Measurements from ENCODE around the gene MPPED2.

MPPED2 gene

DNA sequence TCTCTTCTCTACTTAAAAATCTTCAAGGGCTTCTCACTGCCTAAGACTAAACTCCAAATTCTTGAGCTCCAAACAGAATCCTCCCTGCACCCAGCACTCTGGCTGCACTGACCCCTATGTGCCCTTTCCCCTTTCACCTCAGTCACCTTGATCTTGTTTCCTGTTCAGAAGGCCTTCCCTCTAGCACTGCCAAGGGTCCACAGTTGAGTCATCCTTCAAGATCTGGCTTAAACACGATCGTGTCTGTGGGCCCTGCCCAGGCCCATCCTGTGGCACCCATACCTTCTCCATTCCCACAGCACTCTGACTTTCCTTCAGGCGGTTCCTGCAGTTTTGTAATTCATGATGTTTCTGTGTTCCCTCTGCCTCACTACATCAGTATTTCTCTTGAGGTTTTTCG, 134.0 kb downstream of the MPPED2 start:
- no peak for DNase-seq (ENCODE audit: low read depth)

DNA sequence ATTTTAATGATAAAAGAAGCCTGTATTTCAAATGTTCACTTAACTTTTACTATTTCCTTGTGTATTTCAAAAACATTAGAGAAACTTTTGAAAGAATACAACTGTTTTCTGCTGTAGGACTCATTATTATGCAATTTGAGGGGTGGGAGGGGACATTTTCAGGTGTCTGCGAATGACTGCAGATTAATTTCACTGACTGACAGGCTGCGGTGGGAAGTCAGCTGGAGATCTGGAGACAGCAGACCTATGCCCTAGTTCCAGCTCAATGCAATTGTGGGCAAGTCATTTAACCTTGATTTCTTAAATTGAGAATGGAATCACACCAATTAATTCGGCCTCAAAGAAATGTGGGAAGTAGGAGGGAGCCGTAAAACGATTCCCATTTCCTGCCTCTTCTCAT, 134.5 kb downstream of the MPPED2 start:
- no peak for DNase-seq (ENCODE audit: low read depth)

DNA sequence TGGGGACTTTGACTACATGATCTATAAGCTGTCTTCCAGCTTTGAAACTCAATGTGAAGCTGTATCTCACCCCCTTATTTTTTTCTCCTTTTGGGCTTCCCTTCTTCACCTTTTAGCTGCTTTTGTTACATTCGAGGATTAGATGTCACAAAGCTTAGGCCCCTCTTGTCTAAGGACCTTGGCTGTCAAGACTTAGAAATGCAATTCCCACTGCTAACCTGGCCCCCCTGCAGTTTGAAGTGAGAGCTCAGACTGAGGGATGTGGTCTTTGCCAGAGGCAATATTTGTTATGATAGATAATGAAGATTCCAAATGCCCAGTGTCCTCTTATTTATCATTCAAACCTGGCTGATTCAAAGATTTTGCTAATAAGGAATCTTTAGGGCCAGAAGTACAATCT, 135.0 kb downstream of the MPPED2 start:
- DNase-seq (ENCODE audit: low read depth) = no peak

DNA sequence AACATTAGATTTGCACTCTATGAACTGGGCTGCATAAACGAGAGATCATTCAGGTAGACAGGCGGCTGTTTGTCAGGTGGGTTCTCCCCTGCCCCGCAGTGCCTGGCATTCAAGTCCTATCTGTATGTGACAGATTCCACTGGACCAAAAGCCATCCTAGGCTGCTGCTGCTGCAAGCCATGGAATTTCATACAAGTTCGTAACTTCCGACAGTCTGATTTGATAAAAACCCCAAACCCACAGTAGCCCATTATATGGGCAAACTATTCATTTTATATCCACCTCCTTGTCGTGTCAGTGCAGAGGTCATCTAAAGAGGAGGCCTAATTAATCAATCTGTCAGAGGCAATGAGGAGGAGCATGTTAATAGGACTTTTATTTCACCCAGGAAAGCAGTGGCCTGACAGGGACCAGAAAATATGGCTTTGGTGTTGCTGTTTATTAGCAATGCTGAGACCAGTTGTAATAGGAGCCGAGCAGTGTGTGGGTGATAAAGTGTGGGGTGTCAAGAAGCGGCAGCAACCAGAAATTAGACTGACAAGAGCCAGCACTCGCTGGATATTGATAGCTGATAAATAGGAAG, 139.0 kb downstream of the MPPED2 start:
- no peak for DNase-seq (ENCODE audit: low read depth)

DNA sequence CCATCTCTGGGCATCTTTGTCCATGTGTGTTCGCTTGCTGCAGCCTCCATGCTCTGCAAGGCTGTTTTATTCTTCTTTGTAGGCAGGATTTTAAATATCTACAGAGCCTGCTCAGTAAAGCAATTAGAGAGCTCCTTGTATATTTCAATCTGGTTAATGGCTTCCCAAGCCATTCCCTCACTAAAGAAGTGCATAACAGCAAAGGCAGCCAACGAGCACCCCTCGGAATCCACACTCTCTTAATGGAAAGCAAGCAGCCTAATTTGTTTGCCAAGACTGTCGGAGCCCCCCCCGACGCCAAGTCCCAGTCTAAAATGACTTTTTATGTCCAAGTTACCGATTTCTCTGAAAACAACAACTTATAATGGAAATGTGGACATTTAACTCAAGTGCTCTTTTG, 139.6 kb downstream of the MPPED2 start:
- no peak for DNase-seq (ENCODE audit: low read depth)

DNA sequence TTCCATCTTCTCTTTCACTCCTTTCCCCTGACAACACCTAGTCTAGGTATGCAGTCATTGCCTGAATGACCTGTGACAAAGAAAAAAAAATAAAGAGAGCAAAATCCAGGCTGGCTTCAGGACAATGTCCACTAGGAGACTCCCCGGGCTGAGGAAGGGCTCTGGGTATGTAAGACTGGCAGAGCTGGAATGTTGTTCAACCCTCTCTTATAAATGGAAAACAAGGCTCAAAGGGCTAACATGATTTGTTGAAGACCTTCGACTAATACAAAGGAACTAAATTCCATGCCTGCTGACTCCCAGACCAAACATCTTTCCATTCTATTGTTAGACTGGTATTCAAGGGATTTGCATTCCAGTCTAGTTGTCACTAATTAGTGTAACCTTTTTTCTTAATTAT, 141.1 kb downstream of the MPPED2 start:
- no peak for DNase-seq (ENCODE audit: low read depth)

DNA sequence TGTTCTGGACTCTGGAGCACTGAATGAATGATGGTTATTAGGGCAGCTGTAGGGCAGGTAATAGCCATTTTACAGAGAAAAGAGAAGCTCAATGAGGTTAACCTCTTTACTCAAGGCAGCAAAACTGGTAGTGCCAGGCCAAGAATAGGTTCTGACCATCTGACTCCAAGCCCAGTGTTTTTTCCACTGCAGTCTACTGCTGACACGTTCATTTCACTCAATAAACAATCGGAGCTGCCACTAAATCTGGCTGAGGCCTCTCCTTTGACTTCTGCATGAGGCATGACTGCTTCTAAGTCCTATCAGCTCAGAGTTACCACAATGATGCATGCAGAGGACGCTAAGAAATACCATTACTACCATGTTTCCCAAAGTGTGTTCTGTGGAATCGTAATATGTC, 145.6 kb downstream of the MPPED2 start:
- DNase-seq (ENCODE audit: low read depth) = no peak

DNA sequence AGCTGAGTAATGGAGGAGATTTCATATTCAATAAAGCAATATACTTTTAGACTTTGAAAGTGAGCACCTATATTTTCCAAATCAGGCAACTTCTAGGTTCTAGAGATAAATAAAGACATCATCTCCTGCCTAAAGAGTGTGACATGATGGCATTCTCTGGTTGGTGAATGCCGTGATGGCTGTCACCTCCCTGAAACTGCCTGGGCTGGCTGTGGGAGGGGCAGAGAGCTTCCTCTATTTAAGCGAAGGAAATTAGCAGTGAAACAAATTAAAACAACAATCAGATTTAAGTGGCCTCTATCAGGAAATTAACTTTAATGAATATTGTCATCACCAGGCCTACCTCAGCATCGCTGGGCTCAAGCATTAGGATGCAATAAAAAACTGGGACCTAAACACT, 149.4 kb downstream of the MPPED2 start:
- no peak for DNase-seq (ENCODE audit: low read depth)

DNA sequence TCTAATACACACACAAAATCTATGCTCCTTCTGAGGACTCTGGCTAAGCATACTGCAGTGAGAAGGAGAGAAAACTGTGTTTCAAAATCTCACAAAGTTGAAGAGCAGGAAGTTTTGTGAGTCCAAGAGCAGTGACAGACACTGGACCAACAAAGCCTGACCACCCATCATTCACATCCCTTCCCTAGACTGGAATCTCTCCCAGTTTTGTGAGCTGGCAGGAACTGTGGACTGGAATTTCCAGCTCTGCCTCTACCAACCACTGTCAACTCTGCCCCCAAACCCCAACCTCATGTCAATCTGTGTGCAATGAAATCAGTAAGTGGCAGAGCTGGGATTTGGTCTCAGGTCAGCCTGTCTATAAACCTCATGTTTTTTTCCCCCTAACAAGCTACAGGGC, 150.7 kb downstream of the MPPED2 start:
- no peak for DNase-seq (ENCODE audit: low read depth)

DNA sequence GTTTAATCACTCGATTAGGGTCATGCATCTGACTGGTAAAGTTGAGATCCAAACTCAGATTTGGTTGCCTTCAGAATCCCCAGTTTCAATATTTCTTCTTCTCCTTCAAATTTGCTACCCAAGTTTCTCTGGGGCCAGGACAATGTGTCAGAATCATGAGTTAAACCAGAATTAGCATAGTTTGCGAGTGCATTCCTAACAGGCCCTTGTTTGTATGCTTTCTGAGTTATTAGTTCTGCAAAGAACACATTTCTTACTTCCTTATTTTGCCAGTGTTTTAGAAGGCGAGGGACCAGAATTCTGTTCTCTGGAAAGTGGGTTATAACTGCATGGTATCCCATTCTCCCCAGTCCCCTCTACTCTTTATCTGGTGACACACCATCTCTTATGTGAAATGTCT, 151.3 kb downstream of the MPPED2 start:
- no peak for DNase-seq (ENCODE audit: low read depth)

DNA sequence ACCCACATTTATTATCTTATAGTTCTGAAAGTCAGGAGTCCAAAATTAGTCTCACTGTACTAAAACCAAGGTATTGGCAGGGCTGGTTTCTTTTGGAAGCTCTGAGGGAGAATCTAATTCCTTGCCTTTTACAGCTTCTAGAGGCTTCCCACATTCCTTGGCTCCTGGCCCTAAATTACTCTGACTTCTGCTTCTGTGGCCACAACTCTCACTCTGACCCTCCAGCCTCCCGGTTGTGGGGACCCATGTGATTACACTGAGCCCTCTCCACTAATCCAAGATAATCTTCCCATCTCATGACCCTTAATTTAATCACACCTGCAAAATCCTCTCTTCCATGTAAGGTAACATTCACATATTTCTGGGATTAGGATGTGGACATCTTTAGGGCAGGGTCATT, 152.3 kb downstream of the MPPED2 start:
- no peak for DNase-seq (ENCODE audit: low read depth)

DNA sequence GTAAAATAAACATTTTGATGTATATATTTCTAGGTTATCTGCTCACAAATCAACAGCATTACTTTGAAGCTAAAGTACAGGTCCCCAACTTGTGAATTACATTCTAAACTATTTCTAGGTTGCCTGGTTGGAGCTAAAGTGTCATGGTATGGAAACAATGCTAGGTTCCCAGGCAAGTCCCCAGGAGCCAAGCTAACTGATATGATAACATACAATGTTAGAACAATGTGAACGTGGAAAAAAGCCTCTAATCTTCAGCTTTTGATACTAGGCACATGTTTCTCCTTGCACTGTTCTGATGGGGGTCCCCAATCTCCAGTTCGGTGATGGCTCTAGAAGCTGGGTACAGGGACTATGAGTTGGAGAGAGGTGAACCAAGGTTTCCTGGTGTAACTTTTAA, 153.4 kb downstream of the MPPED2 start:
- DNase-seq (ENCODE audit: low read depth) = no peak

DNA sequence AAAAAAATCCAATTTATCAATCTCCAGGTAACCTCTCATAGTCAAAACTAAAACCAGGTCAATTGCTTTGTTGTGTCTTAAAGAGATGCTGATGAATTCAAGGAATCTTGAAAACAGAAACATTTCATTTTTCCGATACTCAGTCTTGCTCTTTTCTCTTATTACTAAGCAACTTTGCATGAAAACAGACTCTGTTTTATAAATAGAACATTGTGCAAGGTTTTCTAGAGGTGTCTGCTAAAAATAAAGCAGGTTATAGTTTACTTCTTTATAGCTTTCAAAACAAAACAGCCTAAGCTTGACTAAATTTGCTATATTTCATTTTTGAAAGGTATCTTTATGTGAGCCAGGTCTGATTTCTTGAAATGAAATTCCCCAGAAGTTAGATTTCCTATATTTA, 154.0 kb downstream of the MPPED2 start:
- no peak for DNase-seq (ENCODE audit: low read depth)

DNA sequence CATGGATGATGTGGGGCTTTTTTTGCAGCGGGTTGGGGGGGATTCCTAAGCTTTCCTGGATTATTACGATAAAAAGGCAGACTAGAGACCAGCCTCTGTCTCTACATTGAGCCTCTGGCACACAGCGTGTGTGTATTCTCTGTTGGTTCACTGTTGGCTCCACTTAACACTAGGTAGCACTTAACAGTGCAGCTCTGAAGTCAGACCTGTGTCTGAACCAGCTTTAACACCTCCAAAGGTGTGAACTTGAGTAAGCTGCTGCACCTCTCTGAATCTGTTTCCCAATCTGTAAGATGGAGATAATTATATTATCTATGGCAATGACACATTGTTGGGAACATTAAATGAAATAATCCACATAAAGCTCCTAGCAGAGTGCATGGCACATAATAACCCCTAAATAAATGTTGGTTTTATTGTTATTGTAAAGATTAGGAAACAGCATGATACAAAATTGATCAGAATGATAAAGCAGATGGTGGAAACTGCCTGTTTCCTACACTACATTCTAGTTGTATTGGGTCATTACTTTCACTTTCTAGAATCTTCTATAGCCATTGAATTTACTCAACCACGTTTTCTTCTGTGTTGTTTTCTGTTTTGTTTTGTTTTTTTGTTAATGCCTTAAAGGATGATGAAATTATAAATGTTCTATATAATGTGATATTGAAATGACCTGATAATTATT, 154.9 kb downstream of the MPPED2 start:
- DNase-seq (ENCODE audit: low read depth) = no peak

DNA sequence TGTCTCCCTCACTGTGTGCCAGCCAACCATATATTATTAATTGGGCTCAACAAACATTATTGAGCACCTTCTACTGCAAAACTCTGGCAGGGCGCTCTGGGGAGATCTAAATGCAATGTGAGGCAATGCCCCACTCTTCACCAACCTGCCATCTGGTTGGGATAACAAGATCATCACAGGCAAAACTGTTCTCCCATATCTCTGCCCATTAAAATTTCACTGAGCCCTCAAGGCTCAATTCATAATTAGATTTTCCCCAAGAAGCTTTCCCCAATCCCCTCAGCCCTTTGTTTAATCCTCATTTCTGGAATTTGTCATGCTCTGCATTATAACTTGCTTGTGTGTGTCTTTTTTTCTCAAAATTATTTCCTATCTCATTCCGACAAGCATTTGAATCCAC, 156.6 kb downstream of the MPPED2 start:
- DNase-seq (ENCODE audit: low read depth) = no peak

DNA sequence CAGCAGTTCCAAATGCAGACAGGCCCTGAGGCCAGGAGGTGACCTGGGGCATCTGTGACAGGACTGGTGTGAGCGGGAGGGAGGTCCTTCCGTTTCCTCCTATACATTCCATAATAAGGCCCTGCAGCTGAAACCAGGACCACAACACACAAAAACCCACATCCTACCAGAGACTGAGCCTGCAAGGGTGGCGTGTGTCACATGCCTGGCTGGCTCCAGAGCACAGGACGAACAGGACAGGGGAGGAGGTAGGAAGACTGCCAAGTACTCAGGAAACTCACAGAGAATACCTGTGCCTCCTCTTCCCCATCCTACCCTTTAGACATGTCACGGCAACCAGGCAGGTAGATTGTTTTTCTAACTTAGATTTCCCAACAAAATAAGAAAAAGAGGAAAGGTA, 159.4 kb downstream of the MPPED2 start:
- no peak for DNase-seq (ENCODE audit: low read depth)

DNA sequence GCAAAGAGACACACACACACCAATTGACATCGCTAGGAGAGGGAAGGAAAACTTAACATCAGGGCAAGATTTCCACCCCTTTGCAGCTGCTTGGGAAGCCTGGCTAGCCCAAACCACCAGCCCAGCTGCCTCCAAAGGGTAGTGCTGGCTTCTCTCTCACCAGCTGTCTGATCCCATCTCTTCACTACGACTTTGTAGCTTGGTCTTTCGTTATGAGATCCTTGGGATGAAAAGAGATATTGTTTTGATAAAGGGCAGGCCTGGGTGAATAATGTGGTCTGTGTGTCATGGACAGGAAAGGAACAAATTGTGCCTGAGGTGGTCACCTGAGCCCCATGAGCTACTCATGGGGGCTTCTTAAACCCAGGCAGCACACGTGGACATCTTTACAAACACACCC, 161.3 kb downstream of the MPPED2 start:
- DNase-seq (ENCODE audit: low read depth) = no peak

DNA sequence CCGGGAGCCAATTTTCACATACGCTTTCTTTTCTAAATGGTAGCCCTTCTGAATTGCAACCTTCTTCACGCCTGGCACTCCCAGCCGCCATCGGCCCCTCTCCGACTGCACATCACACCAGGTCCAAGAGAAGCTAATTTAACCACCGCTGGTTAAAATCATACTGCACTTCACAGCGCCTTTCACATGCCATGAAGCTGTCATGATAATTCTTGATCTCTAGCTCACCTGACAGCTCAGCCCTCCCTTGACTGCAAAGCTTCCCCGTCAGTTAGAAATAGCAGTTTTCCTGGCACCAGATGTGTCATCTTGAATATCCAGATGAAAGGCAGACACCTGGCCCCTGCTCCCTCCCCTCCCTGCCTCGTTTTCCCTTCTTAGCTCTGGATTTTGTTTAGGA, 161.8 kb downstream of the MPPED2 start:
- no peak for DNase-seq (ENCODE audit: low read depth)

DNA sequence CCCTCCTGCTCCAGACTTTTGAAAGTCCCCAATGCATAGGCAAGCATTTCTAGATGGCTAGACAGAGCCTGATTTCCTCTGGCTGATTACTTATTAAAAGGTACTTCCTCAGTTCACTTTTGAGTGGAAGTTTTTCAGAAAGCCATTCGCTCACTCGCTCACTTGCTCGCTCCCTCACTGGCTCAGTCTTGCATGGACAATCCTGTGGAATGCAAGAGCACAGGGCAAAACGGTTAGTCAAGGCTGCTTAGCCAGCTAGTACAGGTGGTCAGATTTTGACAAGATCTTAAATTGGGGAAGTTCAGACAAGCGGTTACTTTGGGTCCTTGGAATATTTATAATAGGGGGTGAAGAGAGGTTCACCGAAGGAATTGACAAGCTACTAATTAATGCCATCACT, 162.3 kb downstream of the MPPED2 start:
- DNase-seq (ENCODE audit: low read depth) = no peak

DNA sequence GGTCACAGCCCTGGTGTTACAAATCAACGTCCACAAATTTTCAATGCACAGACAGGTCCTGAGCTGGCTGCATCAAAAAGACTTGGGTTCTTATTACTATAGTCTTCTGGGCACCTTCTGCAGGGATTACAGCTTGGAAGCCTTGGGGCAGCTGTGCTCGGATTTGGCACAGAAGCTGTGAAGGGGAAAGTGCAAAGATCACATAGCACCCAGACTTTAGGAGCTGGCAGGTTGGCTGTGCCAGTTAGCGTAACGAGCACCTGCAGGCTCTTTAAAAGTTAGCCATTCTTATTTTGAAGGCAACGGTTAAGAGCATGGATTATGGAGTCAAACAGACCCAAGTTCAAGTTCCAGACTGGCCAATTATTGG, 162.9 kb downstream of the MPPED2 start:
- DNase-seq (ENCODE audit: low read depth) = no peak

DNA sequence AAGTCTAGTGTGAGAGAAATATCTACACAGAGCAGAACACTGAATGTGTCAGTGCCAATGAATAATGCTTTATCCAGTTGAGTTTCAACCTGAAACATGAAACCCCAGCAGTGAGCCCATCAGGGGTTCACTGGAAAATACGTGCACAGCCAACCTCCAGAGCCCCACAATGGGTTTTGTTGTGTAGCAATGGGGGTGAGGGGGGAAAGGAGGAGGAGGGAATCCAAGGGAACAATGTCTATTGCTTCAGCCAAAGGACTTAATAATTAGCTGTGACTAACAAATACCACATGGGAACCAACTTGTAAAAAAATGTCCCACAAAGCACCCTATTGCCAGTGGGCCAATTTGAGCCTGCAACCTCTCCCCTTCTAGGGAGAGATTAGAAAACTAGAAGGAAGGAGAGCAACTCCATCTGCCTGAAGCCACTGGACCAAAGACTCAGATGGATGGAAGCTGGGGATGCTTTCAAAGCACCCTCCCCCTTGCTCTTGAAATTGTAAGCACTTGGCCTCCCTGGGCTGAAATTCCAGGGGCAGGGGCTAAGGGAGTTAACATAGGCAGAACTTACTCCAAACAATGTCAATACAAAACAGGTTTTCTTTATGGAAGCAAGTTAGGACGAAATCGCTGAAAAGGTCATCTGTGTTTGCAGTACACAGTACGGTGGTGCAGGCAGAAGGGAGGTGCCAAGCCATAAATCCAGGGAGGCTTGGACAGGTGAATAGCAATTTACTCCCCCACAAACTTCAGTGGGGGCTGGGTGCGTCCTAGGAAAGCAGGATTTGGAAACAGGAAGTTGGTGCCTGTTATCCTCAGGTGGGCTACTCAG, 163.5 kb downstream of the MPPED2 start:
- no peak for DNase-seq (ENCODE audit: low read depth)

DNA sequence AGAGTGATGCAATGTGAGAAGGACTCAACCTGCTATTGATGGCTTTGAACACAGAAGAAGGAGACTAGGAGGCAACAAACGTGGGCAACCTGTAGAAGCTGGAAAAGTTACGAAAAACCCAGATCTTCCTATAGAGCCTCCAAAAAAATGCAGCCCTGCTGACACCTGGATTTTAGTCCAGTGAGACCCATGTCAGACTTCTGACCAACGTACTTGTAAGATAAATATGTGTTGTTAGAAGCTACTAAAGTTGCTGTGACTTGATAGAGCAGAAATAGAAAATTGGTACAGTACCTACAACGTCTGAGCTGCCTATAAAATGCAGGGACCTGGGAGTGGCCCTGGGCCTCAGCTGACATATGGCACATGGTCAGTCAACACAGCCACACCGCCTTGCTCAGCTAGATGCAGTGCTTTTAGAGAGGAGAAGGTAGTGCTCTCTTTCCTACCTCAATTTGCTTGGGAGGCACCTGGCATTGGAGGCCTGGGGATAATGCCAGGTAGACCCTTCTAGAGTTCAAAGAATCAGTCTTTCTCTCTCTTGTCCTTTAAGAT, 165.8 kb downstream of the MPPED2 start:
- DNase-seq (ENCODE audit: low read depth) = no peak

DNA sequence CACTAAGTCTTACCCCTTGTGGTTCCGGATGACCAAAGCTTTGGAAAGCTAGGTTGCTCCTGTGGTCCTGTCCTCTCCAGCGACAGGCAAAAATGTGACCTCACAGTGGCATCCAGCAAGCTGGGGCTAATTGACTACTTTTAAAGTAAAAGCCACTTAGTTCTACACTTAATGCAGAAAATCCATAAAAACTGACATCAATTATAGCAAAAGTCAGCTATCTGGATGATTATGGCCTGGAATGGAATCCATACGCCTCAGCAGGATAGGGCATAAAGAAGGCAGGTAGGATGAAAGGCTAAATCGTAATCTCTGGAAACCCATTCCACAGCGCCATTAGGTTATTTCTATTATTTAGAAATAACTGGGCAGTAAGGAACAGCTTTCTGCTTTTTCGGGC, 171.3 kb downstream of the MPPED2 start:
- no peak for DNase-seq (ENCODE audit: low read depth)
